ENCODE results near the gene TMEM217. TPM values are rescaled to one million over a fixed set of nuclear protein-coding genes. Genes with fewer than 3 reads are reported as not detected.
"Not testable (repeated sequence)": the region's sequence is repeated elsewhere in the genome, so short reads cannot be mapped to it uniquely, and the experiment has no call there.

Gene TMEM217
- total RNA-seq, 1 donor from 2014 or later, result 1.0 TPM

DNA sequence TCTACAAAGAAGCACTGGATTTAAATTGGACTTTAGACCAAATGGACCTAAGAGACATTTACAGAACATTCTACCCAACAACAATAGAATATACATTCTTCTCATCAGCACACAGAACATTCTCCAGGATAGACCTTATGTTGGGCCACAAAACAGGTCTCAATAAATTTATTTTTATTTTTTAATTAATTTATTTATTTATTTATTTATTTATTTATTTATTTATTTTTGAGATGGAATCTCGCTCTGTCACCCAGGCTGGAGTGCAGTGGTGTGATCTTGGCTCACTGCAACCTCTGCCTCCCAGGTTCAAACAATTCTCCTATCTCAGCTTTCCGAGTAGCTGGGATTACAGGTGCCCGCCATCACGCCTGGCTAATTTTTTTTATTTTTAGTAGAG is 61.5 kb downstream of the TMEM217 start:
- DNase-seq (ENCODE audit: low spot score); intact Hi-C loops (cut with DNase I): not testable (repeated sequence)

- intact Hi-C loops (cut with DNase I); DNase-seq (ENCODE audit: low spot score): not testable (repeated sequence)
These were observed 63.1 kb downstream of the TMEM217 start for GRCh38 chr6:37194886-37195285.

- intact Hi-C loops (cut with DNase I), result no loop called here
- DNase-seq (ENCODE audit: low spot score), result no peak
These were observed 65.3 kb downstream of the TMEM217 start for GRCh38 chr6:37192666-37193065.

- intact Hi-C loops (cut with DNase I), result no loop called here
- no peak for DNase-seq (ENCODE audit: low spot score)
These were observed 67.8 kb downstream of the TMEM217 start for GRCh38 chr6:37190159-37190535.

DNA sequence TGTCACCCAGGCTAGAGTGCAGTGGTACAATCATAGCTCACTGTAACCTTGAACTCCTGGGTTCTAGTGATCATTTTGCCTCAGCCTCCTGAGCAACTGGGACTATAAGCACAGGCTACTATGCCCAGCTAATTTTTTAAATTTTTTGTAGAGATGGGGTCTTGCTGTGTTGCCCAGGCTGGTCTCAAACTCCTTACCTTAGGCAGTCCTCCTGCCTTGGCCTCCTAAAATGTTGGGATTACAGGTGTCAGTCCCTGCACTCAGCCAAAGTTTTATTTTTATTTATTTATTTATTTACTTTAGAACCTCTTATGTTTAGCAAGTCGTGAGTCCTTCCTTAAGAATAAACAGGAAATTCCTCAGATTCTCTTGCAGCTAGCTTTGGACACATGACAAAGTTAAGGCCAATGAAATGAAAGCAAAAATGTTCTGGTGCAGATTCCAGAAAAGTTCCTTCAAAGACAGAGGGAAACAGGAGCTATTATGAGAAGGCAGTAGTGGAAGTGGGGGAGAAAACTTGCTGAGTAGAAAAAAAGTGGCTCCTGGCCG is 68.9 kb downstream of the TMEM217 start:
- intact Hi-C loops (cut with DNase I), result no loop called here
- no peak for DNase-seq (ENCODE audit: low spot score)

- intact Hi-C loops (cut with DNase I), result no loop called here
- no peak for DNase-seq (ENCODE audit: low spot score)
These were observed 70.5 kb downstream of the TMEM217 start for GRCh38 chr6:37187321-37188022.

DNA sequence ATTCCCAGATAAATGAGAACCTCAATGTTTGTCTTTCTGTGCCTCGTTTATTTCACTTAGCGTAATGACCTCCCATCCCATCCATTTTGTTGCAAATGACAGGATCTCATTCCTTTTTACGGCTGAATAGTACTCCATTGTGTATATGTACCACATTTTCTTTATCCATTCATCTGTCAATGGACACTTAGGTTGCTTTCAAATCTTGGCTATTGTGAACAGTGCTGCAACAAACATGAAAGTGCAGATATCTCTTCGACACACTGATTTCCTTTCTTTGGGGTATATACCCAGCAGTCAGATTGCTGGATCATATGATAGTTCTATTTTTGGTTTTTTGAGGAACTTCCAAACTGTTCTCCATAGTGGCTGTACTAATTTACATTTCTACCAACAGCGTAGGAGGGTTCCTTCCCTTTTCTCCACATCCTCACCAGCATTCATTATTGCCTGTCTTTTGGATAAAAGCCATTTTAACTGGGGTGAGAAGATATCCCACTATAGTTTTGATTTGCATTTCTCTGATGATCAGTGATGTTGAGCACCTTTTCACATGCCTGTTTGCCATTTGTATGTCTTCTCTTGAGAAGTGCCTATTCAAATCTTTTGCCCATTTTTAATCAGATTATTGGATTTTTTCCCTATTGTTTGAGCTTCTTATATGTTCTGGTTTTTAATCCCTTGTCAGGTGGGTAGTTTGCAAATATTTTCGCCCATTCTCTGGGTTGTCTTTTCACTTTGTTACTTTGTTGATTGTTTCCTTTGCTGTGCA is 71.8 kb downstream of the TMEM217 start:
- DNase-seq (ENCODE audit: low spot score); intact Hi-C loops (cut with DNase I): not testable (repeated sequence)

GRCh38 chr6:37182736-37183590 is 75.0 kb downstream of the TMEM217 start:
- intact Hi-C loops (cut with DNase I), result no loop called here
- no peak for DNase-seq (ENCODE audit: low spot score)

GRCh38 chr6:37180610-37181009 is 77.3 kb downstream of the TMEM217 start:
- DNase-seq (ENCODE audit: low spot score); intact Hi-C loops (cut with DNase I): not testable (repeated sequence)

GRCh38 chr6:37180075-37180474 is 77.9 kb downstream of the TMEM217 start:
- intact Hi-C loops (cut with DNase I), result no loop called here
- no peak for DNase-seq (ENCODE audit: low spot score)

DNA sequence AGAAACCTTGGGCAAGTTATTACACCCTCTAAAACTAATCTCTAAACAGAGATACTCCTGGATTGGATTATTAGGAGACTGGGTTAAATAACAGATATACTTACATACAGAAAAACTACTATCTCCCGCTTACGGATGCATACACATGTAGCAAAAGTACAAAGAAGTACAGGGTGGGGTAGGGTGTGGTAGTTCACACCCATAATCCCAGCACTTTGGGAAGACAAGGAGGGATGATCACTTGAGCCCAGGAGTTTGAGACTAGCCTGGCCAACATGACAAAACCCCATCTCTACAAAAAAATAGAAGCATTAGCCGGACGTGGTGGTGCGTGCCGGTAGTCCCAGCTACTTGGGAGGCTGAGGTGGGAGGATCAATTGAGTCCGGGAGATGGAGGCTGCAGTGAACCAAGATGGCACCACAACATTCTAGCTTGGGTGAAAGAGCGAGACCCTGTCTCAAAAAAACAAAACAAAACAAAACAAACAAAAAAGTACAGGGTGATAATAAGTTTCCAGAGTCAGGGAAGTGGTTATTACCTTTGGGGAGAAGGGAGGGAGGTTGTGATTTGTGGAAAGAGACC is 79.9 kb downstream of the TMEM217 start:
- no peak for DNase-seq (ENCODE audit: low spot score)
- intact Hi-C loops (cut with DNase I), result loop anchor here (10.0 kb wide), 2 partner anchors 293 to 413 kb away; partner anchors contain the start of gene C6orf89

- intact Hi-C loops (cut with DNase I), result loop anchor here (10.0 kb wide), 2 partner anchors 293 to 413 kb away; partner anchors contain the start of gene C6orf89
- no peak for DNase-seq (ENCODE audit: low spot score)
These were observed 80.6 kb downstream of the TMEM217 start for GRCh38 chr6:37177077-37177934.

DNA sequence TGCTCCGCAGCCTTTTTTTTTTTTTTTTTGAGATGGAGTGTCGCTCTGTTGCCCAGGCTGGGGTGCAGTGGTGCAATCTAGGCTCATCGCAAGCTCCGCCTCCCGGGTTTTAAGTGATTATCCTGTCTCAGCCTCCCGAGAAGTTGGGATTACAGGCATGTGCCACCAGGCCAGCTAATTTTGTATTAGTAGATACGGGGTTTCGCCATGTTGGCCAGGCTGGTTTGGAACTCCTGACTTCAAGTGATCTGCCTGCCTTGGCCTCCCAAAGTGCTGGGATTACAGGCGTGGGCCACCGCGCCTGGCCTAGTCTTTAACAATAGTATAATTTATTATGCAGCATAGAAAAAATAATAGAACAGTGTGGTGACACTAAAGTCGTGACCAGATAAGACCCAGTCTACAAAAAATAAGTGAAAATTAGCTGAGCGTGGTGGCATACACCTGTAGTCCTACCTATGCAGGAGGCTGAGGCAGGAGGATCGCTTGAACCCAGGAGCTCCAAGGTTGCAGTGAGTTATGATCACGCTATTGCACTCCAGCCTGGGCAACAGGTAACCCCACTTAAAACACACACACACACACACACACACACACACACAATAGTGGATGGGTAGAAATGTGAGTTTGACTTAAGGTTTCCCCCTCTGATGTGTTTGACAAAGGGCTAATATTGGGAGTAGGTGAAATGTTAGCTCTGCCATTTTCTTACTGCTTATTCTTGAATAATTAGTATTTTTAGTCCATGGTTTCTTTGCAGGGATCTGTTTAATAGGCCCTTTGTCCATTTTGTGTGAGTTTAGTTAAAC is 81.5 kb downstream of the TMEM217 start:
- no peak for DNase-seq (ENCODE audit: low spot score)
- intact Hi-C loops (cut with DNase I), result loop anchor here (10.0 kb wide), 2 partner anchors 292 to 412 kb away; partner anchors contain the start of gene C6orf89

GRCh38 chr6:37175332-37176267 is 82.3 kb downstream of the TMEM217 start:
- intact Hi-C loops (cut with DNase I), result loop anchor here (10.0 kb wide), 2 partner anchors 291 to 411 kb away; partner anchors contain the start of gene C6orf89
- DNase-seq (ENCODE audit: low spot score), result no peak

GRCh38 chr6:37174515-37175331 is 83.2 kb downstream of the TMEM217 start:
- intact Hi-C loops (cut with DNase I), result loop anchor here (5.0 to 10.0 kb wide), 3 partner anchors 33 to 410 kb away; partner anchors contain the start of gene C6orf89
- no peak for DNase-seq (ENCODE audit: low spot score)

DNA sequence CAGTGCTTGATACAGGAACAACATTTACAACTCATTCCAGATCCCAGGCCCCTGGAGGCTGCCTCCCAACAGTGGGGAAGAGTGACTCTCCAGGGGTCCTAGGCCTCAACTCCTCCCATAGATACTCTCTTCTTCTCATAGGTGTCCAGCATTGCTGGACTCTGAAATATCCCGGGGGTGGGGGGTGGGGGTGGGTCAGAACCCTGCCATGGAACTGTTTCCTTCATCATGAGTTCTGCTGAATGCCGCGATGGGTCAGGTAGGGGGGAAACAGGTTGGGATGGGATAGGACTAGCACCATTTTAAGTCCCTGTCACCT is 83.8 kb downstream of the TMEM217 start:
- intact Hi-C loops (cut with DNase I), result loop anchor here (5.0 to 10.0 kb wide), 3 partner anchors 33 to 409 kb away; partner anchors contain the start of gene C6orf89
- DNase-seq (ENCODE audit: low spot score), result no peak
